HL-60 (cell line): Measurements from ENCODE around the gene IL13RA1.

Experiments
- GABPA ChIP-seq: IDR thresholded peaks from 2 replicates; pipeline ENCODE4 v1.6.1; 2012; ENCODE audit warnings: low read depth
- POLR2AphosphoS5 ChIP-seq: IDR thresholded peaks from 2 replicates; pipeline ENCODE4 v1.6.1; 2012; ENCODE audit warnings: low read depth
- TF ChIP-seq, protein P1 (sequence below): IDR thresholded peaks from one replicate; pipeline ENCODE4 v1.5.1; 2011; ENCODE audit warnings: low read length, control low read depth, inconsistent platforms; ENCODE audit not compliant: insufficient read depth
- TF ChIP-seq, protein P2 (sequence below): IDR thresholded peaks from 2 replicates; pipeline ENCODE4 v1.6.1; 2012; ENCODE audit warnings: low read depth; ENCODE audit not compliant: insufficient replicate concordance

DNA sequence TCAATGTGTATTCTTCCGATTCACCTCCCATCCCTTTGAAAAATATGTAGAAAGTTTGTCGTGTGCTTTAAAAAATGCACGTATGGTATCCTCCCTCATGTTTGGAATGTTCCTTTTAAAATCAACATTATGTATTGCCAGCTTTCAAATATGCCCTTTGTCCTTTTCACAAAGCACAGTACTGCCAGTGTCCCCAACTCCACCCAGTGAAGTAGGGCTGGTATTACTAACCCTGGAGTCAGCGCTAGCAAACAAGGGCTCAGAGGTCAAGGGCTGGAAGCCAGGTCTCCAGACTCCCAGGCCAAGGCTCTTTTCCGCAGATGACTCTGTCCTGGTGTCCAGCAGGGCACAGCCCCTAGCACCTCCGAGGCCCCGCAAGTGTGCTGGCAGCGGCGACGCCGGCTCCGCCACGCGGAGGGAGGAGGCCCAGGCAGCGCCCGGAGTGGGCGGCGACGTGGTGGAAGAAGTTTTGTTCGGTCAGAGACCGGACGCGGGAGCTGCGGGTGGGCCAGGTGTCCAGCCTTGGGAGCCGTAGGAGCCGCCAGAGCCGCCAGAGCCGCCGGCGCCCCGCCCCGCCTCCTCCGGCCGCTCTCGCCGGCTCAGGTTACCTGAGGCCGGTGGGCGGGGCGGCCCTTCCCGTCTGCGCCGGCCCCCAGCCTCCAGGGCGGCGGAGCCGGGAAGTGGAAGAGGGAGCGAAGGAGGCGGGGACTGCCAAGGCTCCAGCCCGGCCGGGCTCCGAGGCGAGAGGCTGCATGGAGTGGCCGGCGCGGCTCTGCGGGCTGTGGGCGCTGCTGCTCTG lies at the start of gene IL13RA1:
- TF ChIP-seq, protein P1, sequence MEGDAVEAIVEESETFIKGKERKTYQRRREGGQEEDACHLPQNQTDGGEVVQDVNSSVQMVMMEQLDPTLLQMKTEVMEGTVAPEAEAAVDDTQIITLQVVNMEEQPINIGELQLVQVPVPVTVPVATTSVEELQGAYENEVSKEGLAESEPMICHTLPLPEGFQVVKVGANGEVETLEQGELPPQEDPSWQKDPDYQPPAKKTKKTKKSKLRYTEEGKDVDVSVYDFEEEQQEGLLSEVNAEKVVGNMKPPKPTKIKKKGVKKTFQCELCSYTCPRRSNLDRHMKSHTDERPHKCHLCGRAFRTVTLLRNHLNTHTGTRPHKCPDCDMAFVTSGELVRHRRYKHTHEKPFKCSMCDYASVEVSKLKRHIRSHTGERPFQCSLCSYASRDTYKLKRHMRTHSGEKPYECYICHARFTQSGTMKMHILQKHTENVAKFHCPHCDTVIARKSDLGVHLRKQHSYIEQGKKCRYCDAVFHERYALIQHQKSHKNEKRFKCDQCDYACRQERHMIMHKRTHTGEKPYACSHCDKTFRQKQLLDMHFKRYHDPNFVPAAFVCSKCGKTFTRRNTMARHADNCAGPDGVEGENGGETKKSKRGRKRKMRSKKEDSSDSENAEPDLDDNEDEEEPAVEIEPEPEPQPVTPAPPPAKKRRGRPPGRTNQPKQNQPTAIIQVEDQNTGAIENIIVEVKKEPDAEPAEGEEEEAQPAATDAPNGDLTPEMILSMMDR, result no peak
- TF ChIP-seq GABPA (no peak), POLR2AphosphoS5 (no peak)
- TF ChIP-seq, protein P2, sequence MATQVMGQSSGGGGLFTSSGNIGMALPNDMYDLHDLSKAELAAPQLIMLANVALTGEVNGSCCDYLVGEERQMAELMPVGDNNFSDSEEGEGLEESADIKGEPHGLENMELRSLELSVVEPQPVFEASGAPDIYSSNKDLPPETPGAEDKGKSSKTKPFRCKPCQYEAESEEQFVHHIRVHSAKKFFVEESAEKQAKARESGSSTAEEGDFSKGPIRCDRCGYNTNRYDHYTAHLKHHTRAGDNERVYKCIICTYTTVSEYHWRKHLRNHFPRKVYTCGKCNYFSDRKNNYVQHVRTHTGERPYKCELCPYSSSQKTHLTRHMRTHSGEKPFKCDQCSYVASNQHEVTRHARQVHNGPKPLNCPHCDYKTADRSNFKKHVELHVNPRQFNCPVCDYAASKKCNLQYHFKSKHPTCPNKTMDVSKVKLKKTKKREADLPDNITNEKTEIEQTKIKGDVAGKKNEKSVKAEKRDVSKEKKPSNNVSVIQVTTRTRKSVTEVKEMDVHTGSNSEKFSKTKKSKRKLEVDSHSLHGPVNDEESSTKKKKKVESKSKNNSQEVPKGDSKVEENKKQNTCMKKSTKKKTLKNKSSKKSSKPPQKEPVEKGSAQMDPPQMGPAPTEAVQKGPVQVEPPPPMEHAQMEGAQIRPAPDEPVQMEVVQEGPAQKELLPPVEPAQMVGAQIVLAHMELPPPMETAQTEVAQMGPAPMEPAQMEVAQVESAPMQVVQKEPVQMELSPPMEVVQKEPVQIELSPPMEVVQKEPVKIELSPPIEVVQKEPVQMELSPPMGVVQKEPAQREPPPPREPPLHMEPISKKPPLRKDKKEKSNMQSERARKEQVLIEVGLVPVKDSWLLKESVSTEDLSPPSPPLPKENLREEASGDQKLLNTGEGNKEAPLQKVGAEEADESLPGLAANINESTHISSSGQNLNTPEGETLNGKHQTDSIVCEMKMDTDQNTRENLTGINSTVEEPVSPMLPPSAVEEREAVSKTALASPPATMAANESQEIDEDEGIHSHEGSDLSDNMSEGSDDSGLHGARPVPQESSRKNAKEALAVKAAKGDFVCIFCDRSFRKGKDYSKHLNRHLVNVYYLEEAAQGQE, result no peak
